CD4-positive, alpha-beta T cell treated with Interleukin-15 for 1 hour (primary cell): ENCODE data around the gene CXADR.

Experiments
- DNase-seq: peaks from one replicate; pipeline ENCODE4 v3.0.0-alpha.2; 2020

CXADR gene

DNA sequence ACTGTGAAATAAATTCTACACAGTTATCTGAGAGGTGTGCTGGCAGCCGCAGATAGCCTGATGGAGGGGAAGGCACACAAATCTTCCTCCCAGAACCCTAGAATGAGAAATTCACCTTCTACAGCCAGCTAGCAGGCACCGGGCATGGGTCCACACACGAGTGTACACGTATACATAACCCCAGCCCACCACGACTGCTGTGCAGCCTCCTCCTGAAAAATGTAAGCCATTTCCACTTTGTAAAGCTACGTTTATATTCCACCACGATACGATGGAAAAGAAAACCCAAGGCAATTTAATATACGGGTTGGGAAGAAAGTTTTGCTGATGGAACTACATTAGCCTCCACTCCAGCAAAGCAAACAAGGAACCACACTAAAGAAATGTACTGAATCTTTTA, 98.1 kb downstream of the CXADR start:
- no peak for DNase-seq

GRCh38 chr21:17611414-17612022, 98.7 kb downstream of the CXADR start:
- peak; percentile 81 for DNase-seq

DNA sequence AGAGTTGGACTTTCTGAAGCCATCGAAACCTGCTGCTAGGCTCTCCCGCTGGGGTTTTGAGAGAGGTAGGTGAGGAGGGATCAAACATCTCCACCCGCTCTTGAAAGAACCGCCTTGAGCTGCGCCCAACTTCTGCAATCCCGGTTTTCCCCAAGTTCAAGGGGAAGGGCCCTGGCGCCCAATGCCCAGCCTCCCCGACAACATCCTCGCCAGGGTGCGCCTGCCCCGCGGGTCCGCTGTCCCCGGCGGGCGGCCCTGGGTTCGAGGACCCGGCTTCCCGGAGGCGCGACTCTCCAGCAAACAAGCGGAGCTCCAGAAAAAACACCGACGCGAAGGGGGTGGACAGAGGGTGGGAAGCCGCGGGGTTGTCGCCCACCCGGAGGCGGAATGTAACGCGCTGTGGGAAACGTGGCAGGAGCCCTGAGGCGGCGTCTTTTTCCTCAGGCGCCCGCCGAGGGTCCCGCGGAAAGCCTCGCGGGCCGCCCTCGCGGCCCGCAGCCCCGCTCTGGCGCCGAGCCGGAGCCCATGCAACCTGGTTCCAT, 99.3 kb downstream of the CXADR start:
- DNase-seq = peak; percentile 54

DNA sequence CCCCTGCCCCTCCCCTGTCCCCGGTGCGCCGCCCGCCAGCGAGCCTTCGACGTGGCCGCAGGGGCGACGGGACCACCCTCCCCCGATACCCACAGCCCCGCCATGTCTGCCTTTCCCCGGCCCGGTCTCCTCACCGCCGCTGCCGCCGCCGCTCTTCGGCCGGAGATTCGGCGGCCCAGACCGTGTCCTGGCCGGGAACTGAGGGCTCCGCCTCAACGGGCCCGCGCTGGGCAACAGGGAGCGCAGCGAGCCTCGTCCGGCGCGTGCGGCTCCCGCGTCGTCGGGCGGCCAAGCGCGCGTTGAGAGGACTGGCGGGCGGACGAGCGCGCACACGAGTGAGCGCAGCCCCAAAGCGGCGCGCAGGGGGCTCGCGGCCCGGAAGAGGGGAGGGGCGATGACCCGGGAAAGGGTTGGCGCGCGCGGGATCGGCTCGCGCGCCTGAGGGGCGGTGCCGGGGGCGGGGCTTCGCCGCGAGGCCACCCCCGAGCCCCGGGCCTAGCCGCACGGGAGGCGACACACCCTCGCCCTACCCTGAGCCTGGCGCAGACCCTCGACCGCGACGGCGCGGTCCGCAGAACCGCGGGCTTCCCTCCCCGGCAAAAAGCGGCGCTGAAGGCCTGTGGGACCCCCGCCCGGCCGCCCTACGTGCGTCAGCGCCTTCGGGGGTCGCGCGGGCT, 99.9 kb downstream of the CXADR start, which contains the start of gene BTG3:
BTG3 (minus strand) TSS at position 337 of the 677 bp plus-strand sequence. CDS start 3,757 bp downstream, outside the sequence.
- DNase-seq = peak; percentile 86

GRCh38 chr21:17613242-17613676, 100.4 kb downstream of the CXADR start:
- DNase-seq = peak; percentile 17

GRCh38 chr21:17616831-17617230, 104.0 kb downstream of the CXADR start:
- no peak for DNase-seq

DNA sequence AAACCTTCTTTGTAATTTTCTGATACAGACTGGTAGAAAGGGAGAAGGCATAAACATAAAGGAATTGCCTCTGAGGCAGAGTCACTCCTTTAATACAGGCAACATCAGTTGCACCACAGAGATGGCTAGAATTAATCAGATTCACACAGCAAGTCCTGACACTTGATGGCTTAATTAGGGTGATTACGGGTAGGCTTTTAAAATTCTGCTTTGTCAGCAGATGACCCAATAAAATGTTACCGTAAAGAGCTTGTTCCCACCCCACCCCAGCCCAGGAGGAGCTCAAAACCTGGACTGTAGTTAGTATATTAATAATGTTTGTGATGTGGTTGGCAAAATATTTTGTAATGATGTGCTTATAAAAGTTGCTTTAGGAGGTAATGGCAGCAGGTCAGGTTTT, 109.2 kb downstream of the CXADR start:
- no peak for DNase-seq

GRCh38 chr21:17631195-17631594, 118.4 kb downstream of the CXADR start:
- DNase-seq = no peak

DNA sequence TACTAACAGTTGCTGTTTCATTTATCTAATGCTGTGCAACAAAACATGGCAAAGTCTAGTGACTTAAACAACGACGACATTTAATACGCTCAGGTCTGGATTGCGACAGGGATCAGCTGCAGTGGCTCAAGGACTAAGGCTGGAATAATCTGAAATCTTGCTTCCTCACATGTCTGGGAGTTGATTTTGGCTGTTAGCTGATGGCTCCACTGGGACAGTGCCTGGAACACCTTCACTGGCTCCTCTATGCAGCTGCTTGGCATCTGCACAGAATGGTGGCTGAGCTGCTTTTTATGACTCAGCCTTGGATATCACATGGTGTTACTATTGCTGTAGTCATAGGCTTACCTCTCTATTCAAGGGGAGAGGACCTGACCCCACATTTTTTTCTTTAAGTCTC, 123.9 kb downstream of the CXADR start:
- no peak for DNase-seq

GRCh38 chr21:17640821-17641220, 128.0 kb downstream of the CXADR start:
- DNase-seq = no peak
